HEK293 (cell line): Measurements from ENCODE around the gene PIK3CA.

Experiments
- CTCF ChIA-PET: fragments of 350-600 bp; formaldehyde crosslinking; extraction: SDS; loops from one replicate; lab custom pipeline; 2021; ENCODE audit warnings: antibody characterized with exemption; lab: Yijun Ruan, JAX
- POLR2A ChIA-PET: fragments of 300-600 bp; formaldehyde crosslinking; extraction: SDS; loops from one replicate; lab custom pipeline; 2020; ENCODE audit warnings: antibody characterized with exemption, inconsistent platforms; lab: Yijun Ruan, JAX
- H3K27ac ChIP-seq: fragments of 200-500 bp; sonication (Bioruptor generic); 2 replicates; pipeline ENCODE4 v1.5.1; 2014; ENCODE audit warnings: low read depth, low read length, control low read depth, inconsistent platforms; ENCODE audit errors: extremely low read depth
- H3K36me3 ChIP-seq, 2 experiments: fragments of 200-500 bp in 1 of 2; sonication (Bioruptor generic) in 1 of 2; 1 replicate in 1 of 2; 2 replicates in 1 of 2; pipeline ENCODE4 v1.5.1; 2014 to 2017; ENCODE audit warnings: inconsistent platforms in 2 of 2, low read length in 2 of 2; ENCODE audit not compliant: control insufficient read depth in 2 of 2, insufficient read depth in 1 of 2
- H3K4me1 ChIP-seq: fragments of 200-500 bp; sonication (Bioruptor generic); 2 replicates; pipeline ENCODE4 v1.5.1; 2014; ENCODE audit warnings: mild to moderate bottlenecking, low read length, inconsistent platforms; ENCODE audit not compliant: control insufficient read depth, insufficient read depth
- H3K4me3 ChIP-seq: 2 replicates; pipeline ENCODE4 v1.5.1; 2011; ENCODE audit warnings: low read depth, mild to moderate bottlenecking, control low read depth, low read length, moderate library complexity
- H3K9me3 ChIP-seq: fragments of 200-500 bp; sonication (Bioruptor generic); 2 replicates; pipeline ENCODE4 v1.5.1; 2014; ENCODE audit warnings: low read depth, low read length, inconsistent platforms; ENCODE audit not compliant: control insufficient read depth, insufficient read depth
- KLF1 ChIP-seq: fragments of 450-650 bp; formaldehyde crosslinking; IDR thresholded peaks from 2 replicates; pipeline ENCODE4 v1.5.1; 2016; ENCODE audit warnings: missing biosample characterization, missing genetic modification characterization
- KLF16 ChIP-seq: fragments of 450-650 bp; formaldehyde crosslinking; IDR thresholded peaks from 2 replicates; pipeline ENCODE4 v1.5.1; 2017; ENCODE audit warnings: missing biosample characterization, missing genetic modification characterization
- PRDM4 ChIP-seq: fragments of 450-650 bp; formaldehyde crosslinking; IDR thresholded peaks from 2 replicates; pipeline ENCODE4 v1.5.1; 2017; ENCODE audit warnings: missing biosample characterization, missing genetic modification characterization
- SCRT2 ChIP-seq: fragments of 450-650 bp; formaldehyde crosslinking; IDR thresholded peaks from 2 replicates; pipeline ENCODE4 v1.5.1; 2016; ENCODE audit warnings: missing biosample characterization, missing genetic modification characterization
- SP3 ChIP-seq: fragments of 450-650 bp; formaldehyde crosslinking; IDR thresholded peaks from 2 replicates; pipeline ENCODE4 v1.5.1; 2016; ENCODE audit warnings: missing biosample characterization, missing genetic modification characterization
- TRIM28 ChIP-seq: IDR thresholded peaks from 2 replicates; pipeline ENCODE4 v1.6.1; 2011; ENCODE audit warnings: low read length, control low read depth, borderline replicate concordance
- ZBTB6 ChIP-seq: fragments of 450-650 bp; formaldehyde crosslinking; IDR thresholded peaks from 2 replicates; pipeline ENCODE4 v1.5.1; 2017; ENCODE audit warnings: missing biosample characterization, missing genetic modification characterization
- ZNF148 ChIP-seq: fragments of 450-650 bp; formaldehyde crosslinking; IDR thresholded peaks from 2 replicates; pipeline ENCODE4 v1.5.0; 2017; ENCODE audit warnings: missing biosample characterization, missing genetic modification characterization, borderline replicate concordance
- ZNF248 ChIP-seq: fragments of 450-650 bp; formaldehyde crosslinking; IDR thresholded peaks from 2 replicates; pipeline ENCODE4 v1.5.1; 2017; ENCODE audit warnings: missing biosample characterization, missing genetic modification characterization
- ZNF449 ChIP-seq: fragments of 450-650 bp; formaldehyde crosslinking; IDR thresholded peaks from 2 replicates; pipeline ENCODE4 v1.5.1; 2017; ENCODE audit warnings: missing biosample characterization, mild to moderate bottlenecking, missing genetic modification characterization, moderate library complexity
- ZNF521 ChIP-seq: fragments of 450-650 bp; formaldehyde crosslinking; IDR thresholded peaks from 2 replicates; pipeline ENCODE4 v1.5.1; 2017; ENCODE audit warnings: missing biosample characterization, mild to moderate bottlenecking, missing genetic modification characterization
- ZNF544 ChIP-seq: fragments of 450-650 bp; formaldehyde crosslinking; IDR thresholded peaks from 2 replicates; pipeline ENCODE4 v1.5.0; 2017; ENCODE audit warnings: missing biosample characterization, missing genetic modification characterization
- ZNF560 ChIP-seq: fragments of 450-650 bp; formaldehyde crosslinking; IDR thresholded peaks from 2 replicates; pipeline ENCODE4 v1.5.1; 2017; ENCODE audit warnings: missing biosample characterization, missing genetic modification characterization, borderline replicate concordance
- ZNF624 ChIP-seq: fragments of 450-650 bp; formaldehyde crosslinking; IDR thresholded peaks from 2 replicates; pipeline ENCODE4 v1.5.1; 2017; ENCODE audit warnings: missing biosample characterization, missing genetic modification characterization
- ZNF626 ChIP-seq: fragments of 450-650 bp; sonication (Bioruptor Pico); formaldehyde crosslinking; IDR thresholded peaks from 2 replicates; pipeline ENCODE4 v1.5.1; 2018; ENCODE audit warnings: missing biosample characterization, missing genetic modification characterization, inconsistent platforms
- ZNF654 ChIP-seq: fragments of 450-650 bp; formaldehyde crosslinking; IDR thresholded peaks from 2 replicates; pipeline ENCODE4 v1.5.1; 2016; ENCODE audit warnings: low read depth, missing biosample characterization, missing genetic modification characterization
- TF ChIP-seq, protein P1 (sequence below): fragments of 450-650 bp; formaldehyde crosslinking; IDR thresholded peaks from 2 replicates; pipeline ENCODE4 v1.5.1; 2016; ENCODE audit warnings: missing biosample characterization, missing genetic modification characterization
- TF ChIP-seq, protein P2 (sequence below): fragments of 450-650 bp; formaldehyde crosslinking; conservative IDR thresholded peaks from 2 replicates; pipeline ENCODE4 v1.5.1; 2016; ENCODE audit warnings: low read depth, missing biosample characterization, missing genetic modification characterization
- TF ChIP-seq, protein P3 (sequence below): fragments of 450-650 bp; formaldehyde crosslinking; IDR thresholded peaks from 2 replicates; pipeline ENCODE4 v1.5.1; 2016; ENCODE audit warnings: missing biosample characterization, missing genetic modification characterization

PIK3CA gene

DNA sequence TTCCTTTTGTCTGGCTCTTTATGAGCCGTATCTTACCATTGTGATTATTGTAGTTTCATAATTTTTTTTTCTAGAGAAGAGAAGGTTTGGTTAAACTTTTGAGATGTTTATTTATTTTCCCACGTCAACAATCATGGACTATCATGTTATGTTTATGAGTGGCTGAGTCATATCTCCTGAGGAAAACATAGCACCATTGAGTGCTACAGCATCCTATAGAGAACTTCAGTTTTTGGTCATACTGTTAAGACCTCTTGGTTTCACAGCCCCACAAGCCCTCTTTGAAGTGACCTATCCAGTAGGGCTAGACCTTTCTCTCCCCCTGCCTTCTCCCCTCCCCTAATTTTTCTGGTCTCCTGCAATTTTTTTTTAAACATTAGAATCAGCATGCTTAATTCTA lies 20.8 kb downstream of the PIK3CA start:
- TF ChIP-seq ZBTB6: no peak
- TF ChIP-seq ZNF148 (tag by site-specific recombination): no peak
- TF ChIP-seq, protein P1, sequence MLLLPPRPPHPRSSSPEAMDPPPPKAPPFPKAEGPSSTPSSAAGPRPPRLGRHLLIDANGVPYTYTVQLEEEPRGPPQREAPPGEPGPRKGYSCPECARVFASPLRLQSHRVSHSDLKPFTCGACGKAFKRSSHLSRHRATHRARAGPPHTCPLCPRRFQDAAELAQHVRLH (tag by site-specific recombination): no peak
- no peak for TF ChIP-seq ZNF544 (tag by site-specific recombination)
- TF ChIP-seq ZNF624 (tag by site-specific recombination): no peak
- TF ChIP-seq, protein P2, sequence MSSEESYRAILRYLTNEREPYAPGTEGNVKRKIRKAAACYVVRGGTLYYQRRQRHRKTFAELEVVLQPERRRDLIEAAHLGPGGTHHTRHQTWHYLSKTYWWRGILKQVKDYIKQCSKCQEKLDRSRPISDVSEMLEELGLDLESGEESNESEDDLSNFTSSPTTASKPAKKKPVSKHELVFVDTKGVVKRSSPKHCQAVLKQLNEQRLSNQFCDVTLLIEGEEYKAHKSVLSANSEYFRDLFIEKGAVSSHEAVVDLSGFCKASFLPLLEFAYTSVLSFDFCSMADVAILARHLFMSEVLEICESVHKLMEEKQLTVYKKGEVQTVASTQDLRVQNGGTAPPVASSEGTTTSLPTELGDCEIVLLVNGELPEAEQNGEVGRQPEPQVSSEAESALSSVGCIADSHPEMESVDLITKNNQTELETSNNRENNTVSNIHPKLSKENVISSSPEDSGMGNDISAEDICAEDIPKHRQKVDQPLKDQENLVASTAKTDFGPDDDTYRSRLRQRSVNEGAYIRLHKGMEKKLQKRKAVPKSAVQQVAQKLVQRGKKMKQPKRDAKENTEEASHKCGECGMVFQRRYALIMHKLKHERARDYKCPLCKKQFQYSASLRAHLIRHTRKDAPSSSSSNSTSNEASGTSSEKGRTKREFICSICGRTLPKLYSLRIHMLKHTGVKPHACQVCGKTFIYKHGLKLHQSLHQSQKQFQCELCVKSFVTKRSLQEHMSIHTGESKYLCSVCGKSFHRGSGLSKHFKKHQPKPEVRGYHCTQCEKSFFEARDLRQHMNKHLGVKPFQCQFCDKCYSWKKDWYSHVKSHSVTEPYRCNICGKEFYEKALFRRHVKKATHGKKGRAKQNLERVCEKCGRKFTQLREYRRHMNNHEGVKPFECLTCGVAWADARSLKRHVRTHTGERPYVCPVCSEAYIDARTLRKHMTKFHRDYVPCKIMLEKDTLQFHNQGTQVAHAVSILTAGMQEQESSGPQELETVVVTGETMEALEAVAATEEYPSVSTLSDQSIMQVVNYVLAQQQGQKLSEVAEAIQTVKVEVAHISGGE: no peak
- no peak for TF ChIP-seq KLF1 (tag by site-specific recombination)
- TF ChIP-seq PRDM4: no peak
- no peak for TF ChIP-seq ZNF560 (tag by site-specific recombination)
- no peak for TF ChIP-seq KLF16 (tag by site-specific recombination)
- no peak for TF ChIP-seq ZNF521
- TF ChIP-seq, protein P3, sequence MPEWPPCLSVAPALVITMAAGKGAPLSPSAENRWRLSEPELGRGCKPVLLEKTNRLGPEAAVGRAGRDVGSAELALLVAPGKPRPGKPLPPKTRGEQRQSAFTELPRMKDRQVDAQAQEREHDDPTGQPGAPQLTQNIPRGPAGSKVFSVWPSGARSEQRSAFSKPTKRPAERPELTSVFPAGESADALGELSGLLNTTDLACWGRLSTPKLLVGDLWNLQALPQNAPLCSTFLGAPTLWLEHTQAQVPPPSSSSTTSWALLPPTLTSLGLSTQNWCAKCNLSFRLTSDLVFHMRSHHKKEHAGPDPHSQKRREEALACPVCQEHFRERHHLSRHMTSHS (tag by site-specific recombination): no peak
- no peak for TF ChIP-seq TRIM28
- TF ChIP-seq SP3: no peak
- TF ChIP-seq, all 188 proteins: peak for 0
- no peaks in the 10 kb centered on the region for H3K36me3 ChIP-seq
- no peaks in the 10 kb centered on the region for H3K4me1 ChIP-seq
- H3K27ac ChIP-seq: no peak overlapping the region
- ChIA-PET CTCF (no interaction called here), POLR2A (no interaction called here)
- no peaks in the 10 kb centered on the region for H3K9me3 ChIP-seq
- H3K4me3 ChIP-seq: no peak overlapping the region

DNA sequence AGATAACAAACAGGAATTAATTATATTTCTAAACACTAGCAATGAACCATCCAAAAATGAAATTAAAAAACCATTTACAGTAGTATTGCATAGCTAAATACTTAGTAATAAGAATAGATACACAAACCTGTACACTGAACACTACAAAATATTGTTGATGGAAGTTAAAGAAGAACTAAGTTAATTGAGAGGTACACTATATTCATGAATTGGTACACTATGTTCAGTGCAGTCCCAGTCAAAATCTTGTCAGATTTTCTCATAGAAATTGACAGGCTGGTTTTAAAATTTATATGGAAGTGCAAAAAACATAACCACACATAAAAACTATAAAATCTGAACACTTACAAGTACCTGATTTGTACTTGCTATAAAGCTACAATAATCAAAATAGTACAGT lies 24.4 kb downstream of the PIK3CA start:
- no peaks in the 10 kb centered on the region for H3K36me3 ChIP-seq
- TF ChIP-seq ZNF654 (no peak), SCRT2 (tag by site-specific recombination) (no peak), ZNF626 (tag by site-specific recombination) (no peak), ZNF449 (tag by site-specific recombination) (no peak), ZNF248 (peak; percentile 99)
- TF ChIP-seq, all 188 proteins: peak for 1
- Histone ChIP-seq H3K9me3 (no peaks in the 10 kb centered on the region), H3K4me1 (no peaks in the 10 kb centered on the region), H3K4me3 (no peak overlapping the region), H3K27ac (no peak overlapping the region)
- POLR2A ChIA-PET: no interaction called here
- CTCF ChIA-PET: no interaction called here
